ENCODE data around the gene GZMM. TPM values are rescaled to one million over a fixed set of nuclear protein-coding genes. Genes with fewer than 3 reads are reported as not detected.

The GZMM gene
- total RNA-seq, 2 experiments from 2014 or later, result 20.7 TPM

DNA sequence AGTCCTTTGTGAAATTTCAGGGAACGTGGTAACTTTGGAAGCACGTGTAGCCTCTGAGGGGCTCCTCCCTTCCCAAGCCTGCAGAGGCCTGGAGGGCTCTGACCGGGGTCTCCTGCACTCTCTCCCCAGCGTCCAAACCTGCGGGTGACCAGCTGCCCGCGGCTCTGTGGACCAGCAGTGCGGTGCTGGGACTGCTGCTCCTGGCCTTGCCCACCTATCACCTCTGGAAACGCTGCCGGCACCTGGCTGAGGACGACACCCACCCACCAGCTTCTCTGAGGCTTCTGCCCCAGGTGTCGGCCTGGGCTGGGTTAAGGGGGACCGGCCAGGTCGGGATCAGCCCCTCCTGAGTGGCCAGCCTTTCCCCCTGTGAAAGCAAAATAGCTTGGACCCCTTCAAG lies 39.2 kb upstream of the GZMM start:
- Mint-ChIP-seq H3K36me3 (ENCODE audit: low read depth) (no peaks in the 10 kb centered on the region), H3K27me3 (ENCODE audit: low read depth) (peaks cover under 1% of the 10 kb centered on the region), H3K4me1 (ENCODE audit: low read depth) (peaks cover 25% of the 10 kb centered on the region), H3K4me3 (no peak overlapping the region), H3K27ac (no peak overlapping the region), H3K9me3 (no peaks in the 10 kb centered on the region)
- DNase-seq, result no peak
- intact Hi-C loops (cut with micrococcal nuclease), result no loop called here
- CTCF ChIA-PET, result interaction anchor here (2.6 kb wide), 1 partner anchor 9 kb away, joined by 10 read pairs; no protein-coding TSS in a partner anchor

GRCh38 chr19:506404-507285 lies 37.2 kb upstream of the GZMM start:
- intact Hi-C loops (cut with micrococcal nuclease), result loop anchor here (1.0 to 2.0 kb wide), 8 partner anchors 17 to 291 kb away; partner anchors contain the start of genes BSG, CDC34, MIER2 and POLRMT
- CTCF ChIA-PET, result interaction anchor here (0.7 to 2.6 kb wide), 14 partner anchors 9 to 259 kb away, joined by 3 to 10 read pairs (median 4); no protein-coding TSS in a partner anchor
- Mint-ChIP-seq H3K27me3 (ENCODE audit: low read depth) (no peaks in the 10 kb centered on the region), H3K36me3 (ENCODE audit: low read depth) (no peaks in the 10 kb centered on the region), H3K4me1 (ENCODE audit: low read depth) (peaks cover 38% of the 10 kb centered on the region), H3K4me3 (peak overlapping the region; percentile 83), H3K9me3 (no peaks in the 10 kb centered on the region), H3K27ac (peak overlapping the region; percentile 99)
- peak; percentile 96 for DNase-seq

- Mint-ChIP-seq H3K36me3 (ENCODE audit: low read depth) (no peaks in the 10 kb centered on the region), H3K9me3 (no peaks in the 10 kb centered on the region), H3K4me1 (ENCODE audit: low read depth) (peaks cover 42% of the 10 kb centered on the region), H3K27me3 (ENCODE audit: low read depth) (no peaks in the 10 kb centered on the region), H3K27ac (peak within 1 kb of the TSS; percentile 99), H3K4me3 (peak within 1 kb of the TSS; percentile 83)
- peak; percentile 82 for DNase-seq
- CTCF ChIA-PET, result interaction anchor here (0.8 to 2.6 kb wide), 8 partner anchors 8 to 168 kb away, joined by 3 to 10 read pairs (median 4); no protein-coding TSS in a partner anchor
- intact Hi-C loops (cut with micrococcal nuclease), result loop anchor here (1.0 to 2.0 kb wide), 8 partner anchors 18 to 290 kb away; partner anchors contain the start of genes BSG, CDC34, MIER2 and POLRMT
Measured at GRCh38 chr19:507286-508203, 36.3 kb upstream of the GZMM start, which contains the start of gene TPGS1. Gene TPGS1, plus strand, starts transcription at chr19:507497. Its CDS starts 10 bp downstream, at chr19:507507.

GRCh38 chr19:508204-509150 lies 35.4 kb upstream of the GZMM start:
- Mint-ChIP-seq H3K27me3 (ENCODE audit: low read depth) (no peaks in the 10 kb centered on the region), H3K4me1 (ENCODE audit: low read depth) (peaks cover 38% of the 10 kb centered on the region), H3K9me3 (no peaks in the 10 kb centered on the region), H3K4me3 (peak overlapping the region; percentile 83), H3K36me3 (ENCODE audit: low read depth) (no peaks in the 10 kb centered on the region), H3K27ac (peak overlapping the region; percentile 90)
- no peak for DNase-seq
- CTCF ChIA-PET, result interaction anchor here (0.8 kb wide), 1 partner anchor 13 kb away, joined by 3 read pairs; no protein-coding TSS in a partner anchor
- intact Hi-C loops (cut with micrococcal nuclease), result no loop called here

DNA sequence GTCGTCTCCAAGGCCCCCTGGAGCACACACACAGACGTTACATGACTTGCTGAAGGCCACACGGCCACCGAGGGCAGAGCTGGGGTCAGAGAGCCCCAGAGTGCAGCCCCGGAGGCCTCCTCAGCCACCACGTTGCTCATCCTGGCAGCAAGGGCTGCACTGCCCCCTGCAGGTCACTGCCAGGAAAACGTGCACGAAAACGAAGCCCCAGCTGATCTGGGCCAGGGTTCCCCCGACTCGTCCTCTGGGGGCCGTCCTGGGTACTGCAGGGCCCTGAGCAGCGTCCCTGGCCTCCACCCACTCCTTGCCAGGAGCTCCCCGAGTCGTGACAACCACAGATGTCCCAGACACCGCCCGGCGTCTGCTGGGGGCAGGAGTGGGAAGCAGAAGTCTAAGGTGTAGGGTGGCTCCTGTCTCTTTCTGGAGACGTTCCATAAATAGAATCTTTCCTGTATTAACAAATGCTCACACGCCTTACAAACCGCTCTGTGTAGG lies 33.2 kb upstream of the GZMM start:
- DNase-seq, result peak; percentile 97
- Mint-ChIP-seq H3K27ac (peak overlapping the region; percentile 92), H3K9me3 (no peaks in the 10 kb centered on the region), H3K4me1 (ENCODE audit: low read depth) (peaks cover 40% of the 10 kb centered on the region), H3K36me3 (ENCODE audit: low read depth) (no peaks in the 10 kb centered on the region), H3K27me3 (ENCODE audit: low read depth) (no peaks in the 10 kb centered on the region), H3K4me3 (peak overlapping the region; percentile 80)
- intact Hi-C loops (cut with micrococcal nuclease), result loop anchor here (1.0 to 2.0 kb wide), 2 partner anchors 21 to 216 kb away; partner anchors contain the start of gene CDC34
- CTCF ChIA-PET, result interaction anchor here (0.7 to 2.4 kb wide), 18 partner anchors 8 to 264 kb away, joined by 3 to 32 read pairs (median 5); partner anchors contain the start of genes CDC34 and MIER2

- CTCF ChIA-PET, result interaction anchor here (0.7 to 2.4 kb wide), 15 partner anchors 11 to 264 kb away, joined by 3 to 32 read pairs (median 6); partner anchors contain the start of genes CDC34 and MIER2
- Mint-ChIP-seq H3K36me3 (ENCODE audit: low read depth) (no peaks in the 10 kb centered on the region), H3K9me3 (no peaks in the 10 kb centered on the region), H3K4me1 (ENCODE audit: low read depth) (peaks cover 38% of the 10 kb centered on the region), H3K4me3 (peak overlapping the region; percentile 80), H3K27me3 (ENCODE audit: low read depth) (no peaks in the 10 kb centered on the region), H3K27ac (peak overlapping the region; percentile 92)
- DNase-seq, result peak; percentile 89
- intact Hi-C loops (cut with micrococcal nuclease), result loop anchor here (1.0 to 2.0 kb wide), 2 partner anchors 20 to 216 kb away; partner anchors contain the start of gene CDC34
Measured at GRCh38 chr19:511101-511851, 32.6 kb upstream of the GZMM start.

- no peaks in the 10 kb centered on the region for H3K9me3 Mint-ChIP-seq
- H3K4me1 Mint-ChIP-seq (ENCODE audit: low read depth), result peaks cover 41% of the 10 kb centered on the region
- no peak for DNase-seq
- intact Hi-C loops (cut with micrococcal nuclease), result no loop called here
- CTCF ChIA-PET, result no interaction called here
- H3K27ac Mint-ChIP-seq, result no peak overlapping the region
- no peaks in the 10 kb centered on the region for H3K36me3 Mint-ChIP-seq (ENCODE audit: low read depth)
- H3K4me3 Mint-ChIP-seq, result no peak overlapping the region
- no peaks in the 10 kb centered on the region for H3K27me3 Mint-ChIP-seq (ENCODE audit: low read depth)
Measured at GRCh38 chr19:512547-513365, 31.1 kb upstream of the GZMM start.

- Mint-ChIP-seq H3K36me3 (ENCODE audit: low read depth) (no peaks in the 10 kb centered on the region), H3K27ac (no peak overlapping the region), H3K4me3 (no peak overlapping the region), H3K4me1 (ENCODE audit: low read depth) (peaks cover 34% of the 10 kb centered on the region), H3K9me3 (no peaks in the 10 kb centered on the region), H3K27me3 (ENCODE audit: low read depth) (no peaks in the 10 kb centered on the region)
- DNase-seq, result no peak
- intact Hi-C loops (cut with micrococcal nuclease), result no loop called here
- CTCF ChIA-PET, result no interaction called here
Measured at GRCh38 chr19:513368-514165, 30.3 kb upstream of the GZMM start.

GRCh38 chr19:514166-514663 lies 29.6 kb upstream of the GZMM start:
- no peak for DNase-seq
- CTCF ChIA-PET, result no interaction called here
- Mint-ChIP-seq H3K27me3 (ENCODE audit: low read depth) (no peaks in the 10 kb centered on the region), H3K4me1 (ENCODE audit: low read depth) (peaks cover 28% of the 10 kb centered on the region), H3K36me3 (ENCODE audit: low read depth) (no peaks in the 10 kb centered on the region), H3K9me3 (no peaks in the 10 kb centered on the region), H3K4me3 (no peak overlapping the region), H3K27ac (no peak overlapping the region)
- intact Hi-C loops (cut with micrococcal nuclease), result no loop called here
